Osteocyte (in vitro differentiated cells): ENCODE data around the gene SCP2. TPM values are rescaled to one million over a fixed set of nuclear protein-coding genes. Genes with fewer than 3 reads are reported as not detected.

Experiments used
- DNase-seq: peaks from one replicate; pipeline ENCODE4 v3.0.0; 2021; ENCODE audit warnings: mixed read lengths; ENCODE audit not compliant: unreplicated experiment; ENCODE audit errors: extremely low spot score
- H3K27ac Mint-ChIP-seq: one replicate; pipeline ENCODE4 v1.8.0; 2021; ENCODE audit warnings: mild to moderate bottlenecking, mixed read lengths; ENCODE audit not compliant: unreplicated experiment
- H3K27me3 Mint-ChIP-seq: one replicate; pipeline ENCODE4 v1.8.0; 2021; ENCODE audit warnings: mixed read lengths; ENCODE audit not compliant: unreplicated experiment
- H3K36me3 Mint-ChIP-seq: one replicate; pipeline ENCODE4 v1.8.0; 2021; ENCODE audit warnings: mixed read lengths; ENCODE audit not compliant: unreplicated experiment
- H3K4me1 Mint-ChIP-seq: one replicate; pipeline ENCODE4 v1.8.0; 2021; ENCODE audit warnings: mixed read lengths; ENCODE audit not compliant: unreplicated experiment
- H3K4me3 Mint-ChIP-seq: one replicate; pipeline ENCODE4 v1.8.0; 2021; ENCODE audit warnings: mild to moderate bottlenecking, moderate library complexity, mixed read lengths; ENCODE audit not compliant: unreplicated experiment
- H3K9me3 Mint-ChIP-seq: one replicate; pipeline ENCODE4 v1.8.0; 2021; ENCODE audit warnings: mixed read lengths; ENCODE audit not compliant: unreplicated experiment
- total RNA-seq: library from RNA; stranded (reverse); gene quantifications from 2 replicates; pipeline ENCODE4 v1.2.1, GENCODE V29; 2021
- TF ChIP-seq, protein P1 (sequence below): fragments of 200-600 bp; sonication (generic); IDR thresholded peaks from 2 replicates; pipeline ENCODE4 v1.5.0; 2021; ENCODE audit warnings: antibody characterized with exemption, mild to moderate bottlenecking, moderate library complexity

The SCP2 gene
- total RNA-seq, 1 donor from 2014 or later, result 84.2 TPM

DNA sequence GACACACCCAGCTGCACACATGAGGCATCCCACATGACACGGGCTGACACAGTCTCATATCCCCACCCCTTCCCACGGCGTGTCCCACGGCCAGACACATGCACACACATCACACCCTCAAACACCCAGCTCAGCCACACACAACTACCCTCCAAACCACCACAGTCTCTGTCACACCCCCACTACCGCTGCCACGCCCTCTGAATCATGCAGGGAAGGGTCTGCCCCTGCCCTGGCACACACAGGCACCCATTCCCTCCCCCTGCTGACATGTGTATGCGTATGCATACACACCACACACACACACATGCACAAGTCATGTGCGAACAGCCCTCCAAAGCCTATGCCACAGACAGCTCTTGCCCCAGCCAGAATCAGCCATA is 157.5 kb downstream of the SCP2 start:
- Mint-ChIP-seq H3K36me3 (peaks cover 1% of the 10 kb centered on the region), H3K27me3 (no peaks in the 10 kb centered on the region), H3K27ac (no peak overlapping the region), H3K9me3 (no peaks in the 10 kb centered on the region), H3K4me1 (peaks cover 18% of the 10 kb centered on the region), H3K4me3 (no peak overlapping the region)
- TF ChIP-seq, protein P1, sequence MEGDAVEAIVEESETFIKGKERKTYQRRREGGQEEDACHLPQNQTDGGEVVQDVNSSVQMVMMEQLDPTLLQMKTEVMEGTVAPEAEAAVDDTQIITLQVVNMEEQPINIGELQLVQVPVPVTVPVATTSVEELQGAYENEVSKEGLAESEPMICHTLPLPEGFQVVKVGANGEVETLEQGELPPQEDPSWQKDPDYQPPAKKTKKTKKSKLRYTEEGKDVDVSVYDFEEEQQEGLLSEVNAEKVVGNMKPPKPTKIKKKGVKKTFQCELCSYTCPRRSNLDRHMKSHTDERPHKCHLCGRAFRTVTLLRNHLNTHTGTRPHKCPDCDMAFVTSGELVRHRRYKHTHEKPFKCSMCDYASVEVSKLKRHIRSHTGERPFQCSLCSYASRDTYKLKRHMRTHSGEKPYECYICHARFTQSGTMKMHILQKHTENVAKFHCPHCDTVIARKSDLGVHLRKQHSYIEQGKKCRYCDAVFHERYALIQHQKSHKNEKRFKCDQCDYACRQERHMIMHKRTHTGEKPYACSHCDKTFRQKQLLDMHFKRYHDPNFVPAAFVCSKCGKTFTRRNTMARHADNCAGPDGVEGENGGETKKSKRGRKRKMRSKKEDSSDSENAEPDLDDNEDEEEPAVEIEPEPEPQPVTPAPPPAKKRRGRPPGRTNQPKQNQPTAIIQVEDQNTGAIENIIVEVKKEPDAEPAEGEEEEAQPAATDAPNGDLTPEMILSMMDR, result no peak
- no peak for DNase-seq

DNA sequence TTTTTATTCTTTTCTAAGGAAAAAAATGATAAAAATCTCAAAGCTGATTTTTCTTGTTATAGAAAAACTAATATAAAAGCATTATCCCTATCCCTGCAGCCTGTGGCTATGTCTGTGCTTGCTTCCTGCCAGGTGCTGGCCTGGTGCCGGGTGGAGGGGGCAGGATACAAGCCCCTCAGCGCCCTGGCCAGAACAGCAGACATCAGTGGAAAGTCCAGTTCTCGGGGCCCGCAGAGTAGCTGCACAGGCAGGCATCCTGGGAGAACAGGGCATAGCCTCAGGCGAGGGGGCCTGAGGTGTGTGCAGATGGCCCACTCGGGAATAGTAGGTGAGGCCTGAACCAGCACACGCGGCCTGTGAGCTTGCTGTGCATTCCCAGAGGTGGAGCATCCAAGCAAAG is 158.3 kb downstream of the SCP2 start:
- H3K4me3 Mint-ChIP-seq, result no peak overlapping the region
- peaks cover 1% of the 10 kb centered on the region for H3K36me3 Mint-ChIP-seq
- TF ChIP-seq, protein P1, result no peak
- no peak for DNase-seq
- H3K27ac Mint-ChIP-seq, result no peak overlapping the region
- peaks cover 18% of the 10 kb centered on the region for H3K4me1 Mint-ChIP-seq
- H3K27me3 Mint-ChIP-seq, result no peaks in the 10 kb centered on the region
- no peaks in the 10 kb centered on the region for H3K9me3 Mint-ChIP-seq

DNA sequence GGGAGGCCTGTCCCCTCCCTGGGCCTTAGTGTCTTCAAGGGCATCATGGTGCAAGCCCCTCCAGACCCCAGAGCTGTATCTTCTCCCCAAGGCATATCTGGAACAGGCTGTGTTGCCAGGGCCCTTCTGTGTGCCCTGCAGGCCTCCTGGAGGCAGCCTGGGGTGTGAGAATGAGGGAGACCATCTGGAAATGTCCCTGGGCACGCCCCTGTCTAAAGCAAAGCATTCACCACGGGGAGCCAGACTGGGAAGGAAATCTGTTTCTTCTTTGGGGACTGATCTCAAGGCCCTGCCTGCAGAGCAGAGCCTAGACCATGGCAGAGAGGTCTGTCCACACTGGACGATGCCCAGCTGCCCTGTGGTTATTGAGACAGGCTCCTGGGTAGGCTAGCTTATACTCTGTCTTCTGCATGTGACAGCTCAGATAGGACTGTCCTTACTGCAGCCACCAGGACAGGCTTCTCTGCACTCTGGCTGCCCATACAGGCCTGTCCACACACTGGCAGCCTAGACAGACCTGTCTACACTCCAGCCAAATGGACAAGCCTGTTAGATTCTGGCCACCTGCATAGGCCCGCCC is 159.5 kb downstream of the SCP2 start:
- Mint-ChIP-seq H3K4me3 (no peak overlapping the region), H3K36me3 (peaks cover 1% of the 10 kb centered on the region), H3K4me1 (peaks cover 20% of the 10 kb centered on the region), H3K27me3 (no peaks in the 10 kb centered on the region), H3K9me3 (no peaks in the 10 kb centered on the region), H3K27ac (no peak overlapping the region)
- TF ChIP-seq, protein P1, result no peak
- DNase-seq, result no peak

DNA sequence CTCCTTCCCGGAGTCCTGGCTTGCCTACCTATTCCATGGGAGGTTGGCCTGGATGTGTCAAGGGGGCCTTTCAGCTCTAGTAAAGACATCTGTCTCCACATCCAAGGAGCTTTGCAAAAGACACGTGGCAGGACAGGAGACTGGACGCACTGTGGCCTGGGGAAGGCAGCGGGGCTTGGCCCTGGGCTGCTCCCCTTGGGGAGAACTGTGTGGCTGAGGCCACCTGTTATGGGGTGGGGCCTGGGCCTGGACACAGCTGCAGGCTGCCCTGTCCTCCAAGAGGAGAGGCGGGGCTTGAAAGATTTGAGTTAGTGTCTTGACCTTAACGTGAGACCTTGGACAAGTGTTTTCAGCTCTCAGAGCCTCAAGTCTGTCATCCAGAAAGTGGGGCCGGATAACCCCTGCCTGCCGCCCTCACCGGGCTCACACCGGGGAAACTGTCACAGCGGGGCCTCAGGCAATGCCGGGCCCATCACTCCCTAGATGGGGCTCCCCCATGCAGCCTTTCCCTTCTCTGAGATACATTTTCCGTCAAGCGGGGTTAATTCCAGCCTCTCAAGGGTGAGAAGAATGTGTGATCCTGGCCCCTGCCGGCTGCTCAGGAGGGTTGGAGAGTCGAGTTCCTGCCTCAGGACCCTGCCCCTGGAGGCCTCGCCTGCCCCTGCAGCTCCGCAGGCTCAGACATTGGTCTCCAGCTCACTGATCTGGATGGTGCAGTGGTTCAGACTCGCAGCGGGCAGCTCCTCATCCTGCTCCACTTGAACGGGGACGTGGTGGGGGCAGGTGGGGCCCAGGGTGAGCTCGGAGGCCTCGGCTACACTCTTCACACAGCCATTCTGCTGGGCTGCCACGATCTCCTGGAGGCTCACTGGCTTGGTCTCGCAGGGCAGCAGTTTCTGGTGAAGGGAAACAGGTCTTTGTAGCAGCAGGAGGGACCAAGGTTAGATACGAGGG is 160.5 kb downstream of the SCP2 start:
- DNase-seq, result no peak
- no peak overlapping the region for H3K27ac Mint-ChIP-seq
- peaks cover 20% of the 10 kb centered on the region for H3K4me1 Mint-ChIP-seq
- H3K9me3 Mint-ChIP-seq, result no peaks in the 10 kb centered on the region
- H3K36me3 Mint-ChIP-seq, result peaks cover 1% of the 10 kb centered on the region
- no peaks in the 10 kb centered on the region for H3K27me3 Mint-ChIP-seq
- TF ChIP-seq, protein P1, result no peak
- no peak overlapping the region for H3K4me3 Mint-ChIP-seq

DNA sequence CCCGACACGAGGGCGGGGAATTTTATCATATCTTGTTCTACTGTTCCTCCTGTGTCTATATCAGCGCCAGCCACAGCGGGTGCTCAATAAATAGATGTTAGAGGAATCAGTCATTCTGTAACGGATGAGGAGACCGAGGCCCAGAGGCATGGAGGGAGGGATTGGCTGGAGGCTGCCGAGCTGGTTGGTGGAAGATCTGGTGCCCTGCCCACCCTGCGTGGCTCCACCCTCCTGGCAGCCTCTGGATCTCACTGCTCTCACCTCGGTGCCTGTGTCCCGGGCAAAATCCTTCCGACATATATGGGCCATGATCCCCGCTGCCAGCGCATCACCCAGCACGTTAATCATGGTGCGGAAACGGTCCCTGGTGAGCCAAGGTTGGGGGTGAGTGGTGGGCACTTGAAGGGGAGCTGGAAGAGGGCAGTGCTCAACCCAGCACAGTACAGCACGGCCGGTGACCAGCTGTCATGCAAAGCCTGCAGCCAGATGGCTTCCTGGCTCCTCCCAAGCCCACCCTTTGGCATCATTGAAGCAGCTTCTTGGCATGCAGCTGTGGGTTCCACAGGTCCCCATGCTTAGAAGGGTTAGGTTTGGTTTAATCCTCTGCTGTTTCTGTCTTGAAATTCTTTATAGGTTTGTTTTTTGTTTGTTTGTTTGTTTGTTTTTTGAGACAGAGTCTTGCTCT is 161.7 kb downstream of the SCP2 start:
- Mint-ChIP-seq H3K4me1 (peaks cover 20% of the 10 kb centered on the region), H3K4me3 (no peak overlapping the region), H3K27me3 (no peaks in the 10 kb centered on the region), H3K9me3 (no peaks in the 10 kb centered on the region), H3K36me3 (no peaks in the 10 kb centered on the region), H3K27ac (peak overlapping the region; percentile 18)
- TF ChIP-seq, protein P1, result no peak
- no peak for DNase-seq
